GM19467 (cell line): ENCODE results near the gene ACYP1.

Source experiments
- ATAC-seq: cut with Tn5 transposase; IDR thresholded peaks from one replicate; pipeline ENCODE4 v1.9.1; 2021; ENCODE audit warnings: mild to moderate bottlenecking, moderate library complexity; ENCODE audit not compliant: unreplicated experiment

The ACYP1 gene

GRCh38 chr14:75041613-75042012 is 22.2 kb downstream of the ACYP1 start:
- no peak for ATAC-seq

- no peak for ATAC-seq
Measured at GRCh38 chr14:75040959-75041358, 22.9 kb downstream of the ACYP1 start.

- no peak for ATAC-seq
Measured at GRCh38 chr14:75040507-75040906, 23.3 kb downstream of the ACYP1 start.

DNA sequence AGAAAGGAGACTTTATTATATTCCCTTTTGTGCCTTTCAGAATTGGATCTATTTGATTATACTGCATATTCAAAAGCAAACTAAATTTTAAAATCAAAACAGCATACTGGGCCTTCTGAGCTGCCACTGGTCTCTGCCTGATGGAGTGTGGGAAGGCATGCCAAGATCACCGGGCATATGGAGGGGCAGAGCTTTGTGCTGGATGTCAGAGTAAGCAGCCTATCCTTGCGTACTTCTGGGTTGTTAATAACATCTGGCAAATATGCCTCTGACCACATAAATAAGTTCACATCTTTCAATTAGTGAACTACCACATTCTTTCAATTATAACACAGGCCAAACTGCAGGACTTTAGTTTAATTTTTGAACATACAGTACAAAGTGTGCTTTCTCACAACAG is 30.9 kb downstream of the ACYP1 start:
- ATAC-seq: no peak

DNA sequence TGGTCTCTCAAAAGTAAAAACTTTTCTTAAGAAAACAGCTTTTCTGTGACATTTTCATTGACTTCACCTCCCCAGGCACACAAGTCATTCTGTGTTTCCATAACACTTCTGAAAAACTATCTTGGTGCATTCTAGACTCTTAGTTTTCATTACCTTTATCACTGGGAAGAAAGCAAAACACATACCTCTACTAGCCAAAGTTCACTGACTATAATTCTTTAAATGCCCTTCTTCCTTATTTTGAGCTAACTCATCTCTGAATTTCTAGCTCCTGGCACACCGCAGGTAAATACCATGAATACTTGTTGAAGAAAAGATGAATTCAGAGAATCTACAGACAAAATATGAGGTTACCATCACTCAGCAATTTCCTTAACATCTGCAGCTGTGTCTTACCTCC is 33.7 kb downstream of the ACYP1 start:
- no peak for ATAC-seq

- ATAC-seq: no peak
Measured at GRCh38 chr14:75025876-75026275, 37.9 kb downstream of the ACYP1 start.

GRCh38 chr14:75025082-75025481 is 38.7 kb downstream of the ACYP1 start:
- no peak for ATAC-seq

DNA sequence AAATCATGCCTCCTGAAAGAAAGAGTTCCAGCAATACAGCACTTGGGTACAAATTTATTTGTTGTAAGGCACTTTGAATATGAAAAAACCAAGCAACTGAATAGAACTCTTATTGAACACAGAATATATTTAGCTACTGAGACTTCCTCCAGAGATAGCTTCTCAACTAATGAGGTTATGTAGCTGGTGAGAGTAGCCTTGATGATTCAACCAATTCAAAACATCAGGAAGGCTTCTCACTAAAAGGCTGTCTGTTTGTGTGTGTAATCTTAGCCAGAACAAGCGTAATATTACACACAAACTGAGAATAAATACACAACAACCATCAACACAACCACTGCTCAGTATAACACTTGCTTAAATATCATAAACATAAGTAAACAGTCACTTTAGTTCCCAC is 40.7 kb downstream of the ACYP1 start:
- ATAC-seq: no peak

GRCh38 chr14:75022655-75023054 is 41.2 kb downstream of the ACYP1 start:
- ATAC-seq: no peak

GRCh38 chr14:75018694-75019093 is 45.1 kb downstream of the ACYP1 start:
- ATAC-seq: no peak

- ATAC-seq: no peak
Measured at GRCh38 chr14:75016815-75017214, 47.0 kb downstream of the ACYP1 start.

DNA sequence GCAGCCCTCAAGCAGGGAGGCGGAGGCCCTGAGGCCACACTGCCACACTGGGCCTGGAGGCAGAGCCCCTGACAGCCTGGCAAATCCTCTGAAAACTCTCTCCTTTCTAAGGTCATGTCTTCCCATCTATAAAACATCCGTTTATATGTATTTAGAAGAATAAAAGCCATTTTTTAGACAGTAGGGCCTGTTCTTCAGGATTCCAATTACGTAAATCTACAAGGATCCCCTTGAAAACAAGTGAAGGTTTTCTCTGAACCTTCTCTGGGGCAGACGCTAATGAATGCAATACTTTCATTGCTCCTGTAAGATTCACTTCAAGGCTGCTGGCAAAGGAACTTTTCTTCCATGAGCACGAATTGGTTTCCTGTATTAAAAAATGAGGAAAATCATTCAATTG is 48.3 kb downstream of the ACYP1 start:
- no peak for ATAC-seq

GRCh38 chr14:75013290-75013689 is 50.5 kb downstream of the ACYP1 start:
- no peak for ATAC-seq

GRCh38 chr14:75011356-75011994 is 52.3 kb downstream of the ACYP1 start:
- ATAC-seq: no peak

- ATAC-seq: no peak
Measured at GRCh38 chr14:75010472-75011093, 53.2 kb downstream of the ACYP1 start.

DNA sequence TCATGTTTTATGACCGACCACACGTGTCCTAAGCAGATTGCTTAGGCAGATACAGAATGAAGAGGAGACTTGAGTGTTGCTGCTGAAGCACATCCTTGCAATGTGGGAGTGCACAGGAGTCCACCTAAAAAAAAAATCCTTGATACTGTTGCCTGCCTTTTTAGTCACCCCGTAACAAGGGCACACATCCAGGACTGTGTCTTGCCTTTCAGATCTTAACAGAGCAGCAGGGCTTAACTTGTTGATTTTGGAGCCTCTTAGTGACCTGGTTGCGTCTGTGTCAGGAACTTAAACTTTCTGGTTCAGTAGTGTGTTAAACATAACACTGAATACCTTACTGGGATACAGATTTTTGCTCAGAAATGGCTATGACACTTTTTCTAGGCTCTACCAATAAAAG is 54.6 kb downstream of the ACYP1 start:
- no peak for ATAC-seq

GRCh38 chr14:75005357-75005756 is 58.5 kb downstream of the ACYP1 start:
- ATAC-seq: no peak

- ATAC-seq: no peak
Measured at GRCh38 chr14:75003250-75004027, 60.4 kb downstream of the ACYP1 start.
